HG02840 (cell line): Measurements from ENCODE around the gene MRPL54.
"Not testable (repeated sequence)": the region's sequence is repeated elsewhere in the genome, so short reads cannot be mapped to it uniquely, and the experiment has no call there.

Experiments used
- ATAC-seq: cut with Tn5 transposase; IDR thresholded peaks from one replicate; pipeline ENCODE4 v1.9.1; 2021; ENCODE audit warnings: mild to moderate bottlenecking, moderate library complexity, moderate number of reproducible peaks; ENCODE audit not compliant: unreplicated experiment, low FRiP score

The MRPL54 gene

DNA sequence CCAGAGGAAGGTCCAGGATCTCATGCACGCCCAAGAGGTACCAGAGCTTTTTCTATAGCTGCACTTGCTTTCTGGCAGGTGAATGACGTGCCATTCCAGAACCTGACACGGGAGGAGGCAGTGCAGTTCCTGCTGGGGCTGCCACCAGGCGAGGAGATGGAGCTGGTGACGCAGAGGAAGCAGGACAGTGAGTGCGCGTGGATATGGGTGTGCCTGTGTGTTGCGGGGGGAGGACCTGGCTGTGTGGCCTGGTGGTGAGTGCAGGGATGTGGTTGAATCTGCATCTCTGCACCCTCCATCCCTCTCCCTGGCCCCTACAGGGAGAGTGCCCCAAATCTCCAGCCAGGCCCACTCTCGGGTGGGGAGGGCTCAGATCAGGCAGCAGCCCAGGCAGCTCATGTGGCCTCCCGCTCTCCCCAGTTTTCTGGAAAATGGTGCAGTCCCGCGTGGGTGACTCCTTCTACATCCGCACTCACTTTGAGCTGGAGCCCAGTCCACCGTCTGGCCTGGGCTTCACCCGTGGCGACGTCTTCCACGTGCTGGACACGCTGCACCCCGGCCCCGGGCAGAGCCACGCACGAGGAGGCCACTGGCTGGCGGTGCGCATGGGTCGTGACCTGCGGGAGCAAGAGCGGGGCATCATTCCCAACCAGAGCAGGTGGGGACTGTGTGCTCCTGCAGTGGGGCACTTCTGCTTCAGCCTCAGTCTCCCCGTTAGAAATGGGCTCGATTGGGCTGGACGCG, 23.8 kb upstream of the MRPL54 start:
- no peak for ATAC-seq

DNA sequence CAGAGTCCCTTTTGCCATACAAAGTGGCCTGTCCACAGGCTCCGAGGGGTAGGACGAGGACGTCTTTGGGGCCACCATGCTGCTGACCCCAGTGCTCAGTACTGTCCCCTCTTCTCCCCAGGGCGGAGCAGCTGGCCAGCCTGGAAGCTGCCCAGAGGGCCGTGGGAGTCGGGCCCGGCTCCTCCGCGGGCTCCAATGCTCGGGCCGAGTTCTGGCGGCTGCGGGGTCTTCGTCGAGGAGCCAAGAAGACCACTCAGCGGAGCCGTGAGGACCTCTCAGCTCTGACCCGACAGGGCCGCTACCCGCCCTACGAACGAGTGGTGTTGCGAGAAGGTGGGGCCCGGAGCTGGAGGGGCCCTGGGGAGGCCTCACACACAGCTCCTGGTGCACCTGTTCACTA, 22.1 kb upstream of the MRPL54 start:
- no peak for ATAC-seq

- ATAC-seq: no peak
These were observed 19.0 kb upstream of the MRPL54 start for GRCh38 chr19:3743486-3743885.

- no peak for ATAC-seq
These were observed 17.0 kb upstream of the MRPL54 start for GRCh38 chr19:3745363-3746045.

DNA sequence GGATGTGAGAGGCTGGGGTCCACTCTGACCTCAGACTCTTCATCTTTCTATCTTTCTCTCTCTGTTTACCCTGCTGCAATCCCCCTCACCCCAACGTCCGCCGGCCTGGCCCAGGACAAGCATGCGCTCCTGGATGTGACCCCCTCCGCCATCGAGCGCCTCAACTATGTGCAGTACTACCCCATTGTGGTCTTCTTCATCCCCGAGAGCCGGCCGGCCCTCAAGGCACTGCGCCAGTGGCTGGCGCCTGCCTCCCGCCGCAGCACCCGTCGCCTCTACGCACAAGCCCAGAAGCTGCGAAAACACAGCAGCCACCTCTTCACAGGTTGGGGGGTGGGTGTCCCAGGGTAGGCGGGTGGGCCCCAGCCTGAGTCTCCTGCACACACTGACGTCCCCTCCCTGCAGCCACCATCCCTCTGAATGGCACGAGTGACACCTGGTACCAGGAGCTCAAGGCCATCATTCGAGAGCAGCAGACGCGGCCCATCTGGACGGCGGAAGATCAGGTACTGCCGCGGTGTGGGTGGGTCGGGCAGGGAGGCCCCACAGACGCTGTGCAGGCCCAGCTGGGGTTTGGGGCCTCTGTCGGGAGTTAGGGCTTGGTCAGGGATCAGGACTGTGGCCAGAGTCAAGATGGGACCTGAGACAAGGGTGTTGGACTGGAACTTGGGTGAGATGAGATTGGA, 16.0 kb upstream of the MRPL54 start:
- ATAC-seq: no peak

- ATAC-seq: no peak
These were observed 13.5 kb upstream of the MRPL54 start for GRCh38 chr19:3748965-3749364.

GRCh38 chr19:3750211-3750610, 12.3 kb upstream of the MRPL54 start:
- ATAC-seq: no peak

DNA sequence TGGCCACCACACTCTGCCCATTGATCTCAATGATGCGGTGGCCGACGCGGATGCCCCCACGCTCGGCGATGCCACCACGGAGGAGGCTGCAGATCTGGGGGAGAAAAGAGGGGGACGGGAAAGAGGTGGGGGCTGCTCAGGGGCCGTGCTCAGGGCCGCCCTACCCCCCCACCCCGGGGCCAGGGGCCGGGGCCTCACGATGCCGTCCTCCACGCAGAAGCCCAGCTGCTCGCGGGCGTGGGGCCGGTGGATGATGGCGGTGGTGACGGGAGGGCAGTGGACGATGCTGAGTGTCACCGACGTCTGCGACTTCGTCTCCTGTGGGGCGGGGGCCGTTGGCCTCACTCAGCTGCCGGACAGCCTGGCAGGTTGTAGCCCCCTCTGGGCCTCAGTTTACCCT, 11.2 kb upstream of the MRPL54 start:
- no peak for ATAC-seq

GRCh38 chr19:3752492-3752891, 10.0 kb upstream of the MRPL54 start:
- no peak for ATAC-seq

GRCh38 chr19:3753631-3754410, 8.7 kb upstream of the MRPL54 start:
- ATAC-seq: no peak

DNA sequence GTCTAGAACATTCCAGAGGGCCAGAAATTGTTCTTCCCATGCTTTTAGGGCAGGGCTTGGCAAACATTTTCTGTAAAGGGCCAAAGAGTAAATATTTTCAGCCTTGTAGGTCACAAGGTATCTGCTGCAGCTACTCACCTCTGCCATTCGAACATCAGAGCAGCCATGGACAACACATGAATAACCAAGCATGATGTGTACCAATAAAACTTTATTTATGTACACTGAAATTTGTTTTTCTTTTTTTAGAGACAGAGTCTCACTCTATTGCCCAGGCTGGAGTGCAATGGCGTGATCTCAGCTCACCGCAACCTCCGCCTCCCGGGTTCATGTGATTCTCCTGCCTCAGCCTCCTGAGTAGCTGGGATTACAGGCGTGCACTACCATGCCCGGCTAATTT, 4.8 kb upstream of the MRPL54 start:
- ATAC-seq: not testable (repeated sequence)

GRCh38 chr19:3758297-3758696, 4.2 kb upstream of the MRPL54 start:
- ATAC-seq: not testable (repeated sequence)

- no peak for ATAC-seq
These were observed 2.8 kb upstream of the MRPL54 start for GRCh38 chr19:3759482-3760254.

DNA sequence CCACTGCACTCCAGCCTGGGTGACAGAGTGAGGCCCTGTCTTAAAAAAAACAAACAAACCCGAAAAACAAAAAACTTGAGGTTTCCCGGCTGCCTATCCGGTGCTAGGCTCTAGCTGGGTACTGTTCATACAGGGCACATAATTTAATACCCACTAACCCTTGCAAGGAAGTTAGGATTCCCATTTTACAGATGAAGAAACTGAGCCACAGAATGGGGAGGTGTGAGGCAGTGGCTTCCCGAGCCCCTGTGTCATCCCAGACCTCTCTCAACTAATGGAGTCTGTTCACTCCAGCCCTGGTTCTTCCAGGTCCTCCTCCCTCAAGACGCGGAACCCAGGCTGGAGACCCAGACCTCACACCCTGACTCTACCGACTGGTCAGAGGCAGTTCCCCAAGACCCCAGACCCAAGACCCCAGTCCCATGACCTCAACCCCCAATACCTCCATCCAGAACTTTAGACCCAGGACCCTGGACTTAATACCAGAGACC, 1.6 kb upstream of the MRPL54 start:
- no peak for ATAC-seq

GRCh38 chr19:3761382-3762129, 926 bp upstream of the MRPL54 start, which contains the start of gene APBA3:
Gene APBA3 (minus strand): TSS chr19:3761692. CDS start chr19:3760264, 1,428 bp downstream.
- ATAC-seq: peak; percentile 33

DNA sequence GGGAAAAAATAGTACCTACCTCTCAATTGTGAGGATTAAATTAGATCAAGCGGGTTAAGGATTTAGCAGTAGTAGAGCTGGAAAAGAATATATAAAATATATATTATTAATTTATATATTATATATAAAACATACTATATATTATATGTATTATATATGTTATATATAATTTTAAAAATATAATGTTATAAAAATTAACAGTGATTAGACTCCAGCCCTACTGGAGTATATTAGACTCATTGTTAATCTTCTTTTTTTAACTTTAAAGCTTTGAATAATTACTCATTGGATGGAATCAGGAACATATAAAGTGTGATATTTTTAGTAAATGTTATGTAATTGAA, 380 bp upstream of the MRPL54 start:
- ATAC-seq: no peak

DNA sequence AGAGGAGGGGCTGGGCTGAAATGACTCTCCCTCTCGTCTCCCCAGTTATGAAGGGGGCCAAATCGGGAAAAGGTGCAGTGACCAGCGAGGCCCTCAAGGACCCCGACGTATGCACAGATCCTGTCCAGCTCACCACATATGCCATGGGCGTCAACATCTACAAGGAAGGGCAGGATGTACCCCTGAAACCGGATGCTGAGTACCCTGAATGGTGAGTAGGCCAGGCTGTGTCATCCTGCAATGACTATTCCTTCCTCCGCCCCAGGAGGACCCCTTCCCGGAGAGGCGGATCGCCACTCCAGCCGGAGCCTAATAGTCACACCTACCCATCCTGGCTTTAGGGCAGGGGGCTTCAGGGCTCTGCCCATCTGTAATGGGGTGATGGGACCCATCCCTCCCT, 2.6 kb downstream of the MRPL54 start:
- ATAC-seq: no peak

GRCh38 chr19:3765757-3766156, 3.3 kb downstream of the MRPL54 start:
- ATAC-seq: not testable (repeated sequence)

DNA sequence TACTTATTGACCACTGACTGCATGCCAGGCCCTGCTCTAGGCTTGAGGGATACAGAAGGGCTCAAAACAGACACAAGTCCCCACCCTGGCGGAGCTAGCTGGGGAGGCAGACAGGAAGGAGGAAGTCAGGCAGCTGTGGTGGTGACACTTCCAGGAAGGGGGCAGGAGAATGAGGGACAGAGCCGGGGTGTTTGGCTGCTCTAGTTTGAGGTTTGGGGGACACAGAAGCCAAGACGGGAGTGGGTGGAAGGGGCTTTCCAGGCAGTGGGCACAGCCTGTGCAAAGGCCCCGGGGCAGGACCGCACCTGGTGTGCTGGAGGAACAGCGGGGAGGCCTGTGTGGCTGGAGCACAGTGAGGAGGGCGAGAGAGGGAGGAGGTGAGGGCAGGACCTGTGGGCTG, 4.0 kb downstream of the MRPL54 start:
- no peak for ATAC-seq
